GM18507 (cell line): ENCODE measurements around the gene ARHGAP15.

Experiments
- DNase-seq: peaks from one replicate; pipeline ENCODE4 v3.0.0; 2011; ENCODE audit warnings: low read depth; ENCODE audit not compliant: insufficient read length; ENCODE audit errors: extremely low spot score
- FAIRE-seq: peaks from 2 replicates; lab custom pipeline; 2011; peaks lifted over from hg19 to GRCh38; lab: Jason Lieb, UNC

The ARHGAP15 gene

GRCh38 chr2:143357966-143358365 is 228.7 kb downstream of the ARHGAP15 start:
- DNase-seq, result no peak
- FAIRE-seq, result no peak

GRCh38 chr2:143361346-143361745 is 232.1 kb downstream of the ARHGAP15 start:
- FAIRE-seq (no peak), DNase-seq (no peak)

GRCh38 chr2:143371616-143372015 is 242.4 kb downstream of the ARHGAP15 start:
- DNase-seq (no peak), FAIRE-seq (peak; percentile 33)

- no peak for FAIRE-seq
These were observed 246.2 kb downstream of the ARHGAP15 start for GRCh38 chr2:143375384-143375880.

GRCh38 chr2:143378996-143379395 is 249.8 kb downstream of the ARHGAP15 start:
- FAIRE-seq (no peak), DNase-seq (no peak)

More at GRCh38 chr2:143375384-143375880, 246.2 kb downstream of the ARHGAP15 start:
- DNase-seq, result no peak

GRCh38 chr2:143379955-143380354 is 250.7 kb downstream of the ARHGAP15 start:
- DNase-seq (no peak), FAIRE-seq (no peak)

- DNase-seq (no peak), FAIRE-seq (no peak)
These were observed 253.4 kb downstream of the ARHGAP15 start for GRCh38 chr2:143382573-143382972.

GRCh38 chr2:143383016-143383415 is 253.8 kb downstream of the ARHGAP15 start:
- DNase-seq (no peak), FAIRE-seq (no peak)

- no peak for FAIRE-seq
- DNase-seq, result no peak
These were observed 254.9 kb downstream of the ARHGAP15 start for GRCh38 chr2:143384111-143384510.

GRCh38 chr2:143390171-143390570 is 261.0 kb downstream of the ARHGAP15 start:
- FAIRE-seq, result no peak
- no peak for DNase-seq

GRCh38 chr2:143392358-143392757 is 263.1 kb downstream of the ARHGAP15 start:
- FAIRE-seq (no peak), DNase-seq (no peak)

GRCh38 chr2:143394062-143394461 is 264.8 kb downstream of the ARHGAP15 start:
- FAIRE-seq (no peak), DNase-seq (no peak)

GRCh38 chr2:143397884-143398614 is 268.8 kb downstream of the ARHGAP15 start:
- peak; percentile 4 for DNase-seq
- FAIRE-seq, result peak; percentile 15

- DNase-seq (no peak), FAIRE-seq (no peak)
These were observed 269.6 kb downstream of the ARHGAP15 start for GRCh38 chr2:143398781-143399180.

GRCh38 chr2:143399631-143400069 is 270.4 kb downstream of the ARHGAP15 start:
- FAIRE-seq, result no peak
- DNase-seq, result no peak

- DNase-seq, result no peak
- FAIRE-seq, result no peak
These were observed 272.6 kb downstream of the ARHGAP15 start for GRCh38 chr2:143401861-143402260.

- no peak for DNase-seq
- no peak for FAIRE-seq
These were observed 273.2 kb downstream of the ARHGAP15 start for GRCh38 chr2:143402451-143402850.

- FAIRE-seq, result no peak
- DNase-seq, result no peak
These were observed 281.1 kb downstream of the ARHGAP15 start for GRCh38 chr2:143410082-143410897.

GRCh38 chr2:143415571-143415970 is 286.4 kb downstream of the ARHGAP15 start:
- FAIRE-seq (no peak), DNase-seq (no peak)

GRCh38 chr2:143417428-143417827 is 288.2 kb downstream of the ARHGAP15 start:
- no peak for FAIRE-seq
- no peak for DNase-seq
